PC-3 (cell line): ENCODE measurements around the gene CLMN. TPM values are rescaled to one million over a fixed set of nuclear protein-coding genes. Genes with fewer than 3 reads are reported as not detected.

ENCODE experiments used
- ATAC-seq: fragments of 200-7000 bp; cut with Tn5 transposase; 2 replicates; pipeline ENCODE4 v1.9.1; 2020; ENCODE audit warnings: mild to moderate bottlenecking, moderate library complexity
- BruUV-seq: library from RNA; stranded (reverse); fragments of 400-500 nt; replicated peaks from 2 replicates; lab custom pipeline; 2021; lab: Mats Ljungman, UMichigan
- CTCF ChIA-PET: fragments of 300-600 bp; sonication (Branson Sonifier 250); formaldehyde crosslinking; loops from one replicate; lab custom pipeline; 2022; ENCODE audit warnings: antibody characterized with exemption; lab: Charles Lee
- POLR2A ChIA-PET: fragments of 300-600 bp; sonication (Branson Sonifier 250); formaldehyde crosslinking; loops from one replicate; lab custom pipeline; 2022; ENCODE audit warnings: antibody characterized with exemption; ENCODE audit not compliant: unreplicated experiment; lab: Charles Lee
- DNase-seq: peaks from one replicate; pipeline ENCODE4 v3.0.0-alpha.2; 2015
- H2AFZ ChIP-seq: fragments of 300-600 bp; sonication (generic); 2 replicates; pipeline ENCODE4 v1.6.0; 2016; ENCODE audit warnings: antibody characterized with exemption, low read length
- H3F3A ChIP-seq: fragments of 300-600 bp; sonication (generic); one replicate; pipeline ENCODE4 v1.6.0; 2017; ENCODE audit warnings: antibody characterized with exemption, low read length, control low read depth, mild to moderate bottlenecking; ENCODE audit not compliant: unreplicated experiment
- H3K27ac ChIP-seq: fragments of 300-600 bp; sonication (generic); 2 replicates; pipeline ENCODE4 v1.5.1; 2016; ENCODE audit warnings: mild to moderate bottlenecking, low read length
- H3K27me3 ChIP-seq: fragments of 300-600 bp; sonication (generic); 2 replicates; pipeline ENCODE4 v1.6.1; 2016; ENCODE audit warnings: low read length, mixed read lengths
- H3K36me3 ChIP-seq: fragments of 300-600 bp; sonication (generic); 2 replicates; pipeline ENCODE4 v1.6.1; 2016; ENCODE audit warnings: low read depth, mixed run types, low read length, mixed read lengths
- H3K4me1 ChIP-seq: fragments of 300-600 bp; sonication (generic); 2 replicates; pipeline ENCODE4 v1.5.1; 2016; ENCODE audit warnings: low read length; ENCODE audit not compliant: insufficient read depth
- H3K4me2 ChIP-seq: fragments of 300-600 bp; sonication (generic); 2 replicates; pipeline ENCODE4 v1.6.0; 2016; ENCODE audit warnings: low read length
- H3K4me3 ChIP-seq: fragments of 300-600 bp; sonication (generic); 2 replicates; pipeline ENCODE4 v1.5.1; 2016; ENCODE audit warnings: mild to moderate bottlenecking, low read length, mixed read lengths
- H3K79me2 ChIP-seq: fragments of 300-600 bp; sonication (generic); 2 replicates; pipeline ENCODE4 v1.6.1; 2017; ENCODE audit warnings: low read length, mixed read lengths
- H3K9ac ChIP-seq: fragments of 300-600 bp; sonication (generic); 2 replicates; pipeline ENCODE4 v1.6.0; 2016; ENCODE audit warnings: mild to moderate bottlenecking, low read length
- H3K9me2 ChIP-seq: fragments of 300-600 bp; sonication (generic); replicated peaks from 2 replicates; pipeline ENCODE4 v1.6.1; 2016; ENCODE audit warnings: mixed run types, low read length, mixed read lengths
- H3K9me3 ChIP-seq: fragments of 300-600 bp; sonication (generic); 2 replicates; pipeline ENCODE4 v1.6.1; 2016; ENCODE audit warnings: low read length, mixed read lengths
- H4K20me1 ChIP-seq: fragments of 300-600 bp; sonication (generic); 2 replicates; pipeline ENCODE4 v1.6.1; 2016; ENCODE audit warnings: low read length, mixed read lengths
- EZH2 ChIP-seq: fragments of 300-600 bp; sonication (generic); IDR thresholded peaks from one replicate; pipeline ENCODE4 v1.6.1; 2017; ENCODE audit warnings: antibody characterized with exemption, mild to moderate bottlenecking, low read length; ENCODE audit not compliant: unreplicated experiment
- EZH2phosphoT487 ChIP-seq: fragments of 300-600 bp; sonication (generic); IDR thresholded peaks from 2 replicates; pipeline ENCODE4 v1.6.1; 2018; ENCODE audit warnings: mild to moderate bottlenecking, antibody characterized with exemption, low read length, borderline replicate concordance
- intact Hi-C: fragments of 100-400 bp; cut with micrococcal nuclease; formaldehyde crosslinking; loops from 2 replicates; pipeline ENCODE4 v1.9.0; 2023
- total RNA-seq: library from RNA; depleted of rRNA; stranded (reverse); fragments of >200 nt; gene quantifications from 2 replicates; pipeline ENCODE4 v1.2.3, GENCODE V29; 2014
- TF ChIP-seq, protein P1 (sequence below): fragments of 300-600 bp; sonication (generic); conservative IDR thresholded peaks from 2 replicates; pipeline ENCODE4 v1.5.1; 2017; ENCODE audit warnings: antibody characterized with exemption, low read depth, mild to moderate bottlenecking, low read length

Gene CLMN
- total RNA-seq, 1 experiment from 2014 or later, result 3.5 TPM

DNA sequence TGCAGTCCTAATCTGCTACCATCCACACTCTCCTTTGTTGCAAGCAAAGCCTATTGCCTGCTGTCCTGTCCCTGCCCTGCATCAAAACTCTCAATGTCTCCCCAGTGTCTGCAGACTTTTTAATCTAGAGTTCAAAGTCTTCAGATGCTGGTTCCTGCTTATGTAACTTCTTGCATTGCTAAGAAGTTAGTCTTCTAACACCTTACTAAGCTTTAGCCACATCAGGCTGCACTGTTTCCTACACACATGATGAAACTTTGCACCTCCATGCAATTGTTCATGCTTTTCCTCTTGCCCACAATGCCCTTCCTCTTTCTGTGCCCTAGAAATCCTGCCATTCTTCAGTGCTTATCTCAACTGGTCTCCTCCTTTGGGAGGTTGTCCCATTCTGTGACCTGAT, 146.2 kb downstream of the CLMN start:
- no peak for ATAC-seq
- Histone ChIP-seq H3K27ac (no peak overlapping the region), H3K36me3 (no peaks in the 10 kb centered on the region), H3K4me2 (no peak overlapping the region), H3K27me3 (no peaks in the 10 kb centered on the region), H3K4me3 (no peak overlapping the region), H3K4me1 (no peaks in the 10 kb centered on the region), H3K79me2 (no peaks in the 10 kb centered on the region), H3K9ac (no peak overlapping the region), H4K20me1 (no peaks in the 10 kb centered on the region), H3F3A (no peaks in the 10 kb centered on the region), H3K9me3 (no peaks in the 10 kb centered on the region), H3K9me2 (no peaks in the 10 kb centered on the region), H2AFZ (no peak overlapping the region)
- POLR2A ChIA-PET, result no interaction called here
- BruUV-seq, result no TSS peak
- intact Hi-C loops, result no loop called here
- TF ChIP-seq EZH2phosphoT487 (no peak), EZH2 (no peak)
- TF ChIP-seq, protein P1, sequence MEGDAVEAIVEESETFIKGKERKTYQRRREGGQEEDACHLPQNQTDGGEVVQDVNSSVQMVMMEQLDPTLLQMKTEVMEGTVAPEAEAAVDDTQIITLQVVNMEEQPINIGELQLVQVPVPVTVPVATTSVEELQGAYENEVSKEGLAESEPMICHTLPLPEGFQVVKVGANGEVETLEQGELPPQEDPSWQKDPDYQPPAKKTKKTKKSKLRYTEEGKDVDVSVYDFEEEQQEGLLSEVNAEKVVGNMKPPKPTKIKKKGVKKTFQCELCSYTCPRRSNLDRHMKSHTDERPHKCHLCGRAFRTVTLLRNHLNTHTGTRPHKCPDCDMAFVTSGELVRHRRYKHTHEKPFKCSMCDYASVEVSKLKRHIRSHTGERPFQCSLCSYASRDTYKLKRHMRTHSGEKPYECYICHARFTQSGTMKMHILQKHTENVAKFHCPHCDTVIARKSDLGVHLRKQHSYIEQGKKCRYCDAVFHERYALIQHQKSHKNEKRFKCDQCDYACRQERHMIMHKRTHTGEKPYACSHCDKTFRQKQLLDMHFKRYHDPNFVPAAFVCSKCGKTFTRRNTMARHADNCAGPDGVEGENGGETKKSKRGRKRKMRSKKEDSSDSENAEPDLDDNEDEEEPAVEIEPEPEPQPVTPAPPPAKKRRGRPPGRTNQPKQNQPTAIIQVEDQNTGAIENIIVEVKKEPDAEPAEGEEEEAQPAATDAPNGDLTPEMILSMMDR, result no peak
- CTCF ChIA-PET, result no interaction called here
- no peak for DNase-seq

DNA sequence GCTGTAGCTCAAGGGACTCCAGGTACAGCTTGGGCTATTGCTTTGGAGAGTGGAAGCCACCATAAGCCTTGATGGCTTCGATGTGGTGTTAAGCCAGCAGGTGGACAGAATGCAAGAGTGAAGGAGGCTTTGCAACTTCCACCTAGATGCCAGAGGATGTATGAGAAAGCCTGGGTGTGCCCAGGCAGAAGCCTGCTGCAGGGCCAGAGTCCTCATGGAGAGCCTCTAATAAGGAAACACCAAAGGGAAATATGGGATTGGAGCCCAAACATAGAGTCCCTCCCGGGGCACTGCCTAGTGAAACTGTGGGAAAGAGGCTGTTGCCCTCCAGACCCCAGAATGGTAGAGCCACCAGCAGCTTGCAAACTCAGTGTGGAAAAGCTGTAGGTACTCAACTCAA, 152.5 kb downstream of the CLMN start:
- Histone ChIP-seq H3K36me3 (no peaks in the 10 kb centered on the region), H3K27ac (no peak overlapping the region), H3K4me1 (no peaks in the 10 kb centered on the region), H3K9me3 (no peaks in the 10 kb centered on the region), H3K4me3 (no peak overlapping the region), H3K9ac (no peak overlapping the region), H3K79me2 (no peaks in the 10 kb centered on the region), H3K4me2 (no peak overlapping the region), H2AFZ (no peak overlapping the region), H3F3A (no peaks in the 10 kb centered on the region), H3K9me2 (no peaks in the 10 kb centered on the region), H3K27me3 (no peaks in the 10 kb centered on the region), H4K20me1 (no peaks in the 10 kb centered on the region)
- TF ChIP-seq, protein P1, result no peak
- TF ChIP-seq EZH2phosphoT487 (no peak), EZH2 (no peak)
- ATAC-seq, result no peak
- CTCF ChIA-PET, result no interaction called here
- no peak for DNase-seq
- POLR2A ChIA-PET, result no interaction called here
- no TSS peak for BruUV-seq
- intact Hi-C loops, result no loop called here

DNA sequence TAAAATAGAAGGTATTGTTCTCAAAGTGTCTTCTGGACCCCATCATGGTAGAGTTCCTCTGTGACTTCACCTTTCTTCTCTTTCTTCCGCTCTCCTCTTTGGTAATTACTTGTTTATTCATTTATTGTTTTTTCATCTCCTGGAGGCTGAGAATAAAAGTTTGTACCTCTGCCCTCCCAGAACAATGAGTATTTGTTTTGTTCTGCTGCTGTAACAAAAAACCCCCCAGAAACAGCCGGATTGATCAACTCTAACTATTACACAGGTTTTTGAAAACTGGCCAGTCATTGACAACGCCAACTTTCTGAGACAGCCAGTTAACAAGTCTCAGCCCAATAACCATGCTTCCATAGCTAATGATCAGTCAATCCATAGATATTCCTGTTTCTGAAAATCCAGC, 154.2 kb downstream of the CLMN start:
- Histone ChIP-seq H3K4me3 (no peak overlapping the region), H3K4me1 (no peaks in the 10 kb centered on the region), H3K9me2 (no peaks in the 10 kb centered on the region), H3K27ac (no peak overlapping the region), H2AFZ (no peak overlapping the region), H3K9me3 (no peaks in the 10 kb centered on the region), H3F3A (no peaks in the 10 kb centered on the region), H3K27me3 (no peaks in the 10 kb centered on the region), H3K36me3 (no peaks in the 10 kb centered on the region), H3K9ac (no peak overlapping the region), H3K4me2 (no peak overlapping the region), H4K20me1 (no peaks in the 10 kb centered on the region), H3K79me2 (no peaks in the 10 kb centered on the region)
- TF ChIP-seq, protein P1, result no peak
- TF ChIP-seq EZH2, result no peak
- no peak for TF ChIP-seq EZH2phosphoT487
- ATAC-seq (no peak), DNase-seq (no peak)
- no TSS peak for BruUV-seq
- CTCF ChIA-PET, result no interaction called here
- POLR2A ChIA-PET, result interaction anchor here (0.6 kb wide), 1 partner anchor 35 kb away, joined by 3 read pairs; no protein-coding TSS in a partner anchor
- intact Hi-C loops, result no loop called here
